PFSK-1 (cell line): ENCODE measurements around the gene ERGIC2.

Experiments
- FOXP2 ChIP-seq: optimal IDR thresholded peaks from 2 replicates; pipeline ENCODE3; 2011; ENCODE audit warnings: borderline replicate concordance, control low read depth, inconsistent platforms; ENCODE audit not compliant: insufficient read depth; ENCODE audit errors: extremely low read length, extremely low read depth
- POLR2AphosphoS5 ChIP-seq: IDR thresholded peaks from 2 replicates; pipeline ENCODE4 v1.6.1; 2012; ENCODE audit warnings: low read depth, mild to moderate bottlenecking, control low read depth, low read length, moderate library complexity
- REST ChIP-seq, 2 experiments: IDR thresholded peaks; 2 replicates each; pipeline versions ENCODE4 v1.6.1 to v1.8.0; 2011 to 2012; ENCODE audit warnings: low read depth in 2 of 2, low read length in 2 of 2, control low read depth in 1 of 2, inconsistent platforms in 1 of 2, mild to moderate bottlenecking in 1 of 2, moderate library complexity in 1 of 2; ENCODE audit not compliant: insufficient read depth in 1 of 2
- SIN3A ChIP-seq: IDR thresholded peaks from 2 replicates; pipeline ENCODE4 v1.6.1; 2012; ENCODE audit warnings: mild to moderate bottlenecking, low read length, moderate library complexity, borderline replicate concordance; ENCODE audit not compliant: insufficient read depth
- TAF1 ChIP-seq: IDR thresholded peaks from 2 replicates; pipeline ENCODE4 v1.6.1; 2012; ENCODE audit warnings: low read length, control low read depth, borderline replicate concordance; ENCODE audit not compliant: insufficient read depth

Gene ERGIC2

GRCh38 chr12:29288031-29288430 lies 92.9 kb downstream of the ERGIC2 start:
- TF ChIP-seq REST (IDR thresholded peaks at IDR 0.05; ENCODE audit: insufficient read depth in 1 of 2, low read depth in 2 of 2, low read length in 2 of 2) = no peak
- TF ChIP-seq FOXP2 = no peak
- TF ChIP-seq SIN3A = no peak
- TF ChIP-seq POLR2AphosphoS5 = no peak
- TF ChIP-seq TAF1 = no peak

- TF ChIP-seq REST (IDR thresholded peaks at IDR 0.05; ENCODE audit: insufficient read depth in 1 of 2, low read depth in 2 of 2, low read length in 2 of 2) (no peak), TAF1 (no peak), POLR2AphosphoS5 (no peak), SIN3A (no peak), FOXP2 (no peak)
Measured at GRCh38 chr12:29287622-29288021, 93.3 kb downstream of the ERGIC2 start.
